ENCODE measurements around the gene TMEM119.

Gene TMEM119

GRCh38 chr12:108597559-108598471 lies at the start of gene TMEM119:
Gene TMEM119, minus strand, starts transcription at chr12:108598084. Its CDS starts 5,701 bp downstream, at chr12:108592383.
- DNase-seq (ENCODE audit: low spot score) (no peak), FAIRE-seq (no peak)

DNA sequence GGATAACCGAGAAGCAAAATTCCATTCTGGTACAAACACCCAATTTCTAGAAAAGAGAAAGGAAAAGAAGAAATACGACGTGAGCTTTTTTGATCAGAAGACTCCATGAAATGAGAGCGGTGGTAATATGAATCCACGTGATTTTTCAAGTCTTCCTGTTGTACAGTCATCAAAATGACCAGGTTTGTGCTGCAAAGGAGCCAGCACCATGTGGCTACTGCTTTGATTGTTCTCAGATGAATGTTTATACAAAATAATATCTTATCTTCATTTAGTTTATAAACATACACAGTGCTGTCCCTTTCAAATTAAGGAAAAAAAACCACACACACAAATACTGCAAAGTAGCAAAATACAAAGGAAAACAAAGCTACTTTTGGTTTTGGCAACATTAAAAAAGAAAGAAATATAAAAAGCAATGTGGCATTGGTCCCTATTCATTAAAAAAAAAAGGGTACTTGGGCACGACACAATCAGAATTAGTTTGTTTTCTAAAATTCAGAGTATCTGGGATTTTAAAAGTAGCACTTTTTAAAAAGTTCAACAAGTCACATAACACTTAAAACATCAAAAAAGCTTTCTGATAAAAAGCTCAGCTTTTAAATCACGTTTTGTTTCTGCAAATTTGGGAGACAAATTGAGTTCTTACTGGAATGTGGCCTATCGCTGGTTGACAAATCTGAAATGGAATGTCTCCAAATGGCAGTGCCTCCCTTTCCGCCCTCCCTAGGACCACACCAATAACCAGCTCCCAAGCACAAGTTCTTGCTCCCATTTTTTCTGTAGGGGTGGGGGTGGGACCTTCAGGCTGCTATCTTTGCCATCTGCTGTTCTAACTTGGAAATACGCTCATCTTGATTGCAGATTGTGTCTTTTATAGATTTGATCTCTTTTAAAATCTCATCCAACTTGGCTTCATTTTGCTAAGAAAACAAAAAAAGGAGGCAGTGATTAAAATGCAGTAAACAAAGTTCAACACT lies 49.0 kb upstream of the TMEM119 start:
- FAIRE-seq (no peak), DNase-seq (ENCODE audit: low spot score) (no peak)

- FAIRE-seq = no peak
- no peak for DNase-seq (ENCODE audit: low spot score)
Measured at GRCh38 chr12:108645686-108646599, 48.1 kb upstream of the TMEM119 start.

GRCh38 chr12:108644811-108645120 lies 46.9 kb upstream of the TMEM119 start:
- no peak for FAIRE-seq
- no peak for DNase-seq (ENCODE audit: low spot score)

DNA sequence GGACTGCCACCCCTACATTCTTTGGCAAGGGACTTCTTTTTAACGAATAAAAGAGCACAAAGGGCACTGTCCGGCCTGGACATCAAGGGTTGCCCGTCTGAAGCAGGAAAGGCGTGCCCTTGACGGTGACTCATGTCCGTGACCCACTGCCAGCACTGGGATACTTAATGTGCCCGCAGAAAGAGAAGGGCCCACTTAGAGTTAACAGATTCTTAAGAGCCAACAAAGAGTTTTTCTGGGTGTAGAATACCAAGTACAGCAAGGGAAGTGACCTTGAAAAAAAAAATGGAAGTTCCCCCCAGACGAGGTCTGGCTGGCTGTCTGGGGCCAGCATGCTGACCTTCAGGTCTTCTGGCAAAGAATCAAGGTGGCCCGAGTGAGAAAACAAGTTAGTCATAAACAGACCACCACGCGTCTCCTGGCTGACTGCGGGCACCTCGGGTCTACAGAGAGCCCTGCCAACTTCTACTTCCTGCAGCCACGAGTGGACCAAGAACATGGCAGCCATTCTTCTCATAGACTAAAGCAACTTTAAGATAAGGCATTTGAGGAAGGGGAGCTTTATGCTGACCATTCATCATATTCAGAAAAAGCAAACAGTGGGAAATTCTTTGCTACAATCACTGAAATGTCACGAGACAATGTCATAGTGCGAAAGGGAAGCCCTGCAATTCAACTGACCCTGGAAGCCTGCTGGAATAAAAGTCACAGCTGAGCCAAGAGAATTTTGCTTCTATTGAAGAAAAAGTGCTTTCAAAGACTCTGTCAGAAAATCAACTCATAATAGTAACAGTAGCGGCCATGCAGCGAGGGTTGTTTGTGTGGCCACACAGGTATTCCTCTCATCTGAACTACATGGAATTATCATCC lies 46.3 kb upstream of the TMEM119 start:
- FAIRE-seq = peak; percentile 78
- peak; percentile 70 for DNase-seq (ENCODE audit: low spot score)

DNA sequence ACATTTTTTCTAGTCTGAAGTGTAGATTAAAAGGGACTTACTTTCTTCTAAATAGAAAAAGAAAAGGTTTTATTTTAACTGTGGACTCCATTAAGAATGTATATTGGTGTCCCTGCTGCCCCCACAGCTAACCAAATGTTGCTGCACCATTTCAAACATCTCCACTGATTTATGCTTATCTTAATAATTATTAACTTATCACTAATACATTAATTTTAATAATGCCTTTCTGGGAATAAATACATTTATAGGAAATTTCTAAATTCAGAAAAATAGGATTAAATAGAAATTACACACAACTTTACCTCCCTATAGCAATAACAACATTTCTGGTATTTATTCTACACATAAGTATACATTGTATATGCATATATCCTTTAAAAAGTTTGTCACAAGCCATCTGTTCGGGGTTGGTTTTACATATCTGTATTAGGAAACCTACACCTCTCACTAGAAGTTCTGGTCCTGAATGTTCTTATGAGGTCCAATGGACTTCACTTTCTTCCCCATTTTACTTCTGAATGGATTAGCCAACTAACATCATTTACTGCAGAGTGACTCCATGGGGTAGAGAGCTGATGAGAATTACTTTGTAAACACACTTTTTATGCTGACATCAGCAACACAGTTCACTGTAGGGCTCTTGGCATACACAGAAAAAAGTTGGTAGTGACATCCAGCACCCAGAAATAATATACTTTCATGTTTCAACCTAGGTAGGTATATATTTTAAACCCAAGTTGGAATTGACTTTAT lies 45.2 kb upstream of the TMEM119 start:
- DNase-seq (ENCODE audit: low spot score) (no peak), FAIRE-seq (no peak)

GRCh38 chr12:108642269-108642870 lies 44.5 kb upstream of the TMEM119 start:
- FAIRE-seq (no peak), DNase-seq (ENCODE audit: low spot score) (no peak)

- no peak for DNase-seq (ENCODE audit: low spot score)
- FAIRE-seq = no peak
Measured at GRCh38 chr12:108641446-108642268, 43.8 kb upstream of the TMEM119 start.

DNA sequence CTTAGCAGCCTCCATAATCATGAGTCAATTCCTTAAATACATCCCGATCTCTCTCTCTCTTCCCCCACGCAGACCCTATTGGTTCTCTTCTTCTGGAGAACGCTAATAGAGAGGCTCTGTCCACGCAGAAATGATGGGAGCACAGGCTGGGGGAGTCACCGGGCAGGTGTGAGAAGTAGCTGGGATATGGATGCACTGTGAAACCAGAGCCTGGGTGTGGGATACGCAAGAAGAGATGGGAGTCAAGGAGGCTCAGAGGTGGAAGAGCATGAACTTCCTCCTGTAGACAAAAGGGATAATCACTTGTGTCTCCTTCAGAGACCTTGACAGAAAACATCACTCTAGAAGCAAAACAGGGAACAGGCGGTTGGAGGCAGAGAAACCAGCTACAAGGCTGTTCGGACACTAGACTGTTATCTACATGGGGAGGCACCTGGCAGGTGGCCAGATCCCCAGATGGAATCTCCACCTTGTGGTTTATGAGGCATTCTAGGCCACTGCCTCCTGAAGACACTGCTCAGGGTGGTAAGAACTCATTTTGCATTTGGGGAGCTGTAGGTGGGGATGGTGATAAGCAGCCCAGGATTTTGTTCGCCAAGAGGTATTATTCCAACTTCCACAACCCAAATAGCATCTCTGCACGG lies 43.0 kb upstream of the TMEM119 start:
- DNase-seq (ENCODE audit: low spot score) (peak; percentile 52), FAIRE-seq (no peak)

- no peak for DNase-seq (ENCODE audit: low spot score)
- FAIRE-seq = no peak
Measured at GRCh38 chr12:108638997-108639822, 41.3 kb upstream of the TMEM119 start.

DNA sequence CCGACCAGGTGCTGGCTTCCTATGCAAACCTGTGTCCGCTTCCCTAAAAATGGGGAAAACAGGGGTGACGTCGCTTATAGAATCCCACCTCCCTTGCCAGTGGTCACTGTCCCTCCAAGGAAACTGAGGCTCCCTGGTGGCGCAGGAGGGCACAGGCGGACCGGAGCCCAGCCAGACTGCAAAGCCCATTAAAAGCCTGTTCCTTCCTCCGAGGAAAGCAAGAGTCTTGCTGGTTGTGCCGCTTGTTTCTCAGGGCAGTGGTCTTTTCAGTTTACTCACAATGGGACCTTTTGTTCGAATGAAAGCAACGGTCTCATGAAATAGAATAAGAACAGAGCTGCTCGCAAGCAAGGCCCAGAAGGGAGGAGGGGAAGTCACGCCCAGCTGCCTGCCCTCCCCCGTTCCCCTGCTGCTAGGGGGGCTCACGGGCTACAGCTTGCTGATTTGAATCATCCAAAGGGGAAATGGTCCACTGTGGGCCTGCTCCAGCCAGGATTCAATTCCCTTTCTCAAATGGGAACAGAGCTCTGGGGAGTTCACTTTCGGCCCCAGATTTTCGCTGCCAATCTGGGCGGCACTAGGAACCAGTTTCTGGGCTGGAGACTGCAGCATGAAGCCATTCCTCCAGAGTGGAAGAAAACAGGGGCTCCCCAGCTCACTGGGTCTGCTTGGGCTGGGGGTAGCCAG lies 40.4 kb upstream of the TMEM119 start:
- FAIRE-seq = no peak
- DNase-seq (ENCODE audit: low spot score) = no peak

DNA sequence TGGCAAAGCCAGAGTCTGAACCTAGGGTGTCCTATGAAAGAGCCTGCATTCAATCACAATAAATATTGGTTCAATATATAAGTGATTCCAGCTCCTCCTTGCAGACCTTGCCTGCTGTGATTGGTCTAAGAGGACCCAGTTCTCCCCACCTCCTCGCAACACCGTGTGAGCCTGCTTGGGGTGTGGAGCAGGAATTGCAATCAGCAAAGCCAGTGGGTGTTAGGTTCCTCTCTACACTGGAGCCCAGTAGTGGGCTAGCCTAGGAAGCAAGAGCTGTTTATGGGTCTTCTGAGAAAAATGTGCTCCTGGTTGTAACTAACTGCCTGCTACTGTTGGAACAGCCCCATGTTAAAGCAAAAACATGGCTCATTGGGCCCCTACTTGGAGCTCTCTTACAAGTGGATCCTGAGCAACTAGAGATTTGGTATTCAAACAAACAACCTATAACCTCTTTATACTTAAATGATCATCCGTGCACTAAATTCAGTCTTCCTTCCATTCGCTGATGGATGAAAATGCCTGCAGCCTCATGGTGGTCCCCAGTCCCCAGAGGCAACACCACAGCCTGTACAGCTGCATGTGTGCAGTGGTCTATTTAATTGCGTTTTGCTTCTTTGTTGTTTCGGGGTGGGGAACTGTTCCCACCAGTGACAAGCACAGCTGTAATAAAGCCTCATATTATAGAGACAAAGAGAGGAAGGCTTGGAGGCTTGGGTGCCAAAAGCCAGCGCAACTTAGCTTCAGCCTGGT lies 39.5 kb upstream of the TMEM119 start:
- FAIRE-seq = no peak
- no peak for DNase-seq (ENCODE audit: low spot score)

- DNase-seq (ENCODE audit: low spot score) = no peak
- no peak for FAIRE-seq
Measured at GRCh38 chr12:108635997-108636808, 38.3 kb upstream of the TMEM119 start.

- DNase-seq (ENCODE audit: low spot score) (no peak), FAIRE-seq (no peak)
Measured at GRCh38 chr12:108635201-108635996, 37.5 kb upstream of the TMEM119 start.
